Mesendoderm (in vitro differentiated cells): Measurements from ENCODE around the gene ANKDD1B.
A peak's percentile ranks its signal among the peaks of the same experiment; 100 is the strongest.

Experiments
- DNase-seq: peaks from one replicate; pipeline ENCODE4 v3.0.0; 2013
- H2AK5ac ChIP-seq: 2 replicates; pipeline ENCODE4 v1.6.1; 2013; ENCODE audit warnings: low read length, inconsistent platforms
- H2BK120ac ChIP-seq: 2 replicates; pipeline ENCODE4 v1.6.1; 2013; ENCODE audit warnings: low read depth, mild to moderate bottlenecking, low read length, moderate library complexity, mixed read lengths
- H2BK15ac ChIP-seq: replicated peaks from 2 replicates; pipeline ENCODE4 v1.6.1; 2013; ENCODE audit warnings: low read depth, mild to moderate bottlenecking, moderate library complexity
- H2BK5ac ChIP-seq: 2 replicates; pipeline ENCODE4 v1.6.1; 2013; ENCODE audit warnings: low read length, inconsistent platforms
- H3K18ac ChIP-seq: 2 replicates; pipeline ENCODE4 v1.6.1; 2013; ENCODE audit warnings: mild to moderate bottlenecking, low read length, mixed read lengths
- H3K23ac ChIP-seq: one replicate; pipeline ENCODE4 v1.6.1; 2013; ENCODE audit warnings: low read length
- H3K27ac ChIP-seq: 2 replicates; pipeline ENCODE4 v1.5.1; 2013; ENCODE audit warnings: low read depth, mild to moderate bottlenecking, inconsistent platforms, low read length, moderate library complexity
- H3K27me3 ChIP-seq: 2 replicates; pipeline ENCODE4 v1.6.1; 2013; ENCODE audit warnings: low read length, control low read depth, mild to moderate bottlenecking, inconsistent platforms; ENCODE audit not compliant: insufficient read depth, poor library complexity
- H3K36me3 ChIP-seq: 2 replicates; pipeline ENCODE4 v1.6.1; 2013; ENCODE audit warnings: low read length, inconsistent platforms; ENCODE audit not compliant: control insufficient read depth, insufficient read depth
- H3K4ac ChIP-seq: one replicate; pipeline ENCODE4 v1.6.1; 2013; ENCODE audit warnings: low read depth, mild to moderate bottlenecking, low read length, moderate library complexity
- H3K4me1 ChIP-seq: 2 replicates; pipeline ENCODE4 v1.6.1; 2013; ENCODE audit warnings: low read depth, low read length, inconsistent platforms; ENCODE audit not compliant: control insufficient read depth
- H3K4me2 ChIP-seq: 2 replicates; pipeline ENCODE4 v1.6.1; 2013; ENCODE audit warnings: low read length
- H3K4me3 ChIP-seq: 2 replicates; pipeline ENCODE4 v1.5.1; 2013; ENCODE audit warnings: mild to moderate bottlenecking, low read length
- H3K56ac ChIP-seq: one replicate; pipeline ENCODE4 v1.6.1; 2013; ENCODE audit warnings: low read length
- H3K79me1 ChIP-seq: 2 replicates; pipeline ENCODE4 v1.6.1; 2013; ENCODE audit warnings: low read length, inconsistent platforms
- H3K79me2 ChIP-seq: 2 replicates; pipeline ENCODE4 v1.6.1; 2013; ENCODE audit warnings: mild to moderate bottlenecking, low read length; ENCODE audit not compliant: control insufficient read depth, insufficient read depth
- H3K9ac ChIP-seq: 2 replicates; pipeline ENCODE4 v1.6.1; 2013; ENCODE audit warnings: low read length, inconsistent platforms
- H4K5ac ChIP-seq: one replicate; pipeline ENCODE4 v1.6.1; 2013; ENCODE audit warnings: low read length
- H4K8ac ChIP-seq: one replicate; pipeline ENCODE4 v1.6.1; 2013; ENCODE audit warnings: low read depth, mild to moderate bottlenecking, control low read depth, low read length, moderate library complexity
- WGBS: extraction: QIAGEN DNeasy Blood & Tissue Kit; methylation state at CpG from one replicate; pipeline ENCODE4 v1.1.7; 2013; ENCODE audit warnings: low lambda C conversion rate, missing lambda C conversion rate; ENCODE audit not compliant: insufficient coverage; ENCODE audit errors: extremely low coverage; 5-methylcytosine and 5-hydroxymethylcytosine counted together

The ANKDD1B gene

GRCh38 chr5:75664979-75665378 is 53.7 kb downstream of the ANKDD1B start:
- no CpG with 5 or more reads among the region's 2 CpGs for WGBS

GRCh38 chr5:75666801-75667200 is 55.5 kb downstream of the ANKDD1B start:
- Histone ChIP-seq H3K4ac (no peak overlapping the region), H3K23ac (no peak overlapping the region), H2BK5ac (peak overlapping the region; percentile 32), H4K5ac (no peak overlapping the region), H3K4me3 (no peak overlapping the region), H3K4me2 (no peak overlapping the region), H3K9ac (no peak overlapping the region), H3K56ac (peak overlapping the region; percentile 51), H2BK120ac (no peak overlapping the region), H3K18ac (no peak overlapping the region), H2AK5ac (peak overlapping the region; percentile 71), H3K79me1 (no peaks in the 10 kb centered on the region), H3K27ac (no peak overlapping the region), H3K27me3 (no peaks in the 10 kb centered on the region), H3K36me3 (no peaks in the 10 kb centered on the region), H2BK15ac (no peak overlapping the region), H3K79me2 (no peaks in the 10 kb centered on the region), H3K4me1 (peaks cover 14% of the 10 kb centered on the region), H4K8ac (no peak overlapping the region)
- WGBS = no CpG with 5 or more reads among the region's 6 CpGs
- DNase-seq = peak; percentile 61

More at GRCh38 chr5:75664979-75665378, 53.7 kb downstream of the ANKDD1B start:
- Histone ChIP-seq H3K4me1 (peaks cover 14% of the 10 kb centered on the region), H2BK120ac (no peak overlapping the region), H3K56ac (no peak overlapping the region), H3K4me2 (no peak overlapping the region), H3K79me1 (no peaks in the 10 kb centered on the region), H3K4ac (no peak overlapping the region), H3K27me3 (no peaks in the 10 kb centered on the region), H3K27ac (no peak overlapping the region), H3K18ac (no peak overlapping the region), H2BK5ac (no peak overlapping the region), H3K9ac (no peak overlapping the region), H2AK5ac (no peak overlapping the region), H4K8ac (no peak overlapping the region), H3K4me3 (no peak overlapping the region), H3K23ac (no peak overlapping the region), H3K79me2 (no peaks in the 10 kb centered on the region), H3K36me3 (no peaks in the 10 kb centered on the region), H2BK15ac (no peak overlapping the region), H4K5ac (no peak overlapping the region)
- DNase-seq = no peak

GRCh38 chr5:75667586-75667985 is 56.3 kb downstream of the ANKDD1B start:
- Histone ChIP-seq H3K27ac (no peak overlapping the region), H3K4me3 (no peak overlapping the region), H2AK5ac (peak overlapping the region; percentile 71), H3K4ac (no peak overlapping the region), H2BK120ac (no peak overlapping the region), H3K79me1 (no peaks in the 10 kb centered on the region), H4K8ac (no peak overlapping the region), H3K27me3 (no peaks in the 10 kb centered on the region), H3K56ac (no peak overlapping the region), H3K18ac (no peak overlapping the region), H3K79me2 (no peaks in the 10 kb centered on the region), H3K36me3 (no peaks in the 10 kb centered on the region), H4K5ac (no peak overlapping the region), H3K4me2 (no peak overlapping the region), H3K9ac (no peak overlapping the region), H3K4me1 (peaks cover 12% of the 10 kb centered on the region), H3K23ac (no peak overlapping the region), H2BK15ac (peak overlapping the region; percentile 43), H2BK5ac (peak overlapping the region; percentile 32)
- WGBS = no CpG with 5 or more reads among the region's 2 CpGs
- peak; percentile 51 for DNase-seq

GRCh38 chr5:75668445-75668844 is 57.2 kb downstream of the ANKDD1B start:
- no peak overlapping the region for H2BK5ac ChIP-seq
- no peak overlapping the region for H2BK120ac ChIP-seq
- no peak overlapping the region for H3K4ac ChIP-seq
- no peaks in the 10 kb centered on the region for H3K79me2 ChIP-seq
- DNase-seq = no peak
- H3K4me2 ChIP-seq = no peak overlapping the region
- no CpG with 5 or more reads among the region's 2 CpGs for WGBS
- no peak overlapping the region for H2AK5ac ChIP-seq
- H3K56ac ChIP-seq = peak overlapping the region; percentile 50
- H4K5ac ChIP-seq = no peak overlapping the region
- no peak overlapping the region for H2BK15ac ChIP-seq
- H3K27ac ChIP-seq = no peak overlapping the region
- H3K23ac ChIP-seq = no peak overlapping the region
- no peak overlapping the region for H4K8ac ChIP-seq
- H3K4me1 ChIP-seq = peaks cover 12% of the 10 kb centered on the region
- no peaks in the 10 kb centered on the region for H3K27me3 ChIP-seq
- H3K18ac ChIP-seq = no peak overlapping the region
- H3K36me3 ChIP-seq = no peaks in the 10 kb centered on the region
- no peak overlapping the region for H3K4me3 ChIP-seq
- no peaks in the 10 kb centered on the region for H3K79me1 ChIP-seq
- H3K9ac ChIP-seq = no peak overlapping the region

- H3K18ac ChIP-seq = no peak overlapping the region
- no peak overlapping the region for H4K5ac ChIP-seq
- H3K79me1 ChIP-seq = no peaks in the 10 kb centered on the region
- peak overlapping the region; percentile 34 for H2BK5ac ChIP-seq
- H2AK5ac ChIP-seq = no peak overlapping the region
- H3K9ac ChIP-seq = peak overlapping the region; percentile 17
- no peak overlapping the region for H3K4me3 ChIP-seq
- no peaks in the 10 kb centered on the region for H3K27me3 ChIP-seq
- no peak overlapping the region for H3K27ac ChIP-seq
- H2BK120ac ChIP-seq = no peak overlapping the region
- peak overlapping the region; percentile 64 for H3K56ac ChIP-seq
- DNase-seq = peak; percentile 54
- no peak overlapping the region for H4K8ac ChIP-seq
- no peak overlapping the region for H3K23ac ChIP-seq
- no peak overlapping the region for H3K4me2 ChIP-seq
- WGBS = no CpG with 5 or more reads among the region's 10 CpGs
- H3K79me2 ChIP-seq = no peaks in the 10 kb centered on the region
- H3K4me1 ChIP-seq = peaks cover 12% of the 10 kb centered on the region
- H2BK15ac ChIP-seq = no peak overlapping the region
- H3K4ac ChIP-seq = no peak overlapping the region
- no peaks in the 10 kb centered on the region for H3K36me3 ChIP-seq
Measured at GRCh38 chr5:75668977-75669689, 57.9 kb downstream of the ANKDD1B start.

- no peaks in the 10 kb centered on the region for H3K27me3 ChIP-seq
- no peak overlapping the region for H4K8ac ChIP-seq
- H3K79me1 ChIP-seq = no peaks in the 10 kb centered on the region
- no peaks in the 10 kb centered on the region for H3K79me2 ChIP-seq
- no peak overlapping the region for H4K5ac ChIP-seq
- no peak overlapping the region for H3K56ac ChIP-seq
- H2BK120ac ChIP-seq = no peak overlapping the region
- no peak overlapping the region for H3K4me2 ChIP-seq
- peaks cover 12% of the 10 kb centered on the region for H3K4me1 ChIP-seq
- H3K4me3 ChIP-seq = no peak overlapping the region
- H2BK5ac ChIP-seq = no peak overlapping the region
- no peak overlapping the region for H3K23ac ChIP-seq
- no peak for DNase-seq
- no CpG with 5 or more reads among the region's 3 CpGs for WGBS
- H3K36me3 ChIP-seq = no peaks in the 10 kb centered on the region
- H3K27ac ChIP-seq = no peak overlapping the region
- no peak overlapping the region for H3K4ac ChIP-seq
- H2AK5ac ChIP-seq = no peak overlapping the region
- H3K9ac ChIP-seq = no peak overlapping the region
- H2BK15ac ChIP-seq = no peak overlapping the region
- no peak overlapping the region for H3K18ac ChIP-seq
Measured at GRCh38 chr5:75670577-75670976, 59.3 kb downstream of the ANKDD1B start.
